ENCODE data around the gene RHBDD1. TPM values are rescaled to one million over a fixed set of nuclear protein-coding genes. Genes with fewer than 3 reads are reported as not detected.

The RHBDD1 gene
- polyA plus RNA-seq, 2 of the 4 experiments (the other 2 are of a cell fraction), result 8.3 to 46.9 TPM

GRCh38 chr2:226799976-226800940 is 35.6 kb upstream of the RHBDD1 start:
- POLR2A ChIA-PET, result interaction anchor here (0.7 to 1.3 kb wide), 10 partner anchors 10 to 1135 kb away, joined by 3 to 5 read pairs (median 4); partner anchors contain the start of gene RHBDD1
- Histone ChIP-seq H3K4me3 (peak overlapping the region; percentile 80), H3K27ac (peak overlapping the region; percentile 95 to 100), H3K9me3 (no peaks in the 10 kb centered on the region), H3K4me2 (peak overlapping the region; percentile 96), H3K4me1 (peaks cover 42% of the 10 kb centered on the region)
- peak; percentile 17 to 33 for ATAC-seq
- DNase-seq (ENCODE audit: low read depth in 1 of 2, low spot score in 1 of 2), result peak in 1 of 2 experiments; percentile 75
- CTCF ChIA-PET, result interaction anchor here (0.7 to 4.6 kb wide), 27 partner anchors 12 to 1134 kb away, joined by 3 to 26 read pairs (median 3); no protein-coding TSS in a partner anchor
- no peak for TF ChIP-seq PHF8 (IDR thresholded peaks at IDR 0.05; ENCODE audit: borderline replicate concordance, low read depth)
- TF ChIP-seq ESRRA (IDR thresholded peaks at IDR 0.05; ENCODE audit: borderline replicate concordance, low read length), result peak; percentile 84; the same call in 1 of the 2 replicates
- peak; percentile 61; the same call in 1 of the 2 replicates for TF ChIP-seq GATA3 (IDR thresholded peaks at IDR 0.05; ENCODE audit: borderline replicate concordance)
- peak; percentile 6 to 55; a peak in 2 of 5 replicates for TF ChIP-seq JUN (IDR thresholded peaks at IDR 0.05)
- no peak for TF ChIP-seq HOXB13 (CRISPR knock-in tag; IDR thresholded peaks at IDR 0.05; ENCODE audit: low read depth)
- TF ChIP-seq JUNB (IDR thresholded peaks at IDR 0.05), result 0 out of 2 replicates have a peak, but pooled peaks have one; percentile 15
- TF ChIP-seq, protein P1, sequence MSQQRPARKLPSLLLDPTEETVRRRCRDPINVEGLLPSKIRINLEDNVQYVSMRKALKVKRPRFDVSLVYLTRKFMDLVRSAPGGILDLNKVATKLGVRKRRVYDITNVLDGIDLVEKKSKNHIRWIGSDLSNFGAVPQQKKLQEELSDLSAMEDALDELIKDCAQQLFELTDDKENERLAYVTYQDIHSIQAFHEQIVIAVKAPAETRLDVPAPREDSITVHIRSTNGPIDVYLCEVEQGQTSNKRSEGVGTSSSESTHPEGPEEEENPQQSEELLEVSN (IDR thresholded peaks at IDR 0.05; ENCODE audit: borderline replicate concordance, low read depth), result no peak
- peak; percentile 1; the same call in 1 of the 3 replicates for TF ChIP-seq BCL3 (IDR thresholded peaks at IDR 0.05)
- 0 out of 2 replicates have a peak, but pooled peaks have one; percentile 10 for TF ChIP-seq MAX (IDR thresholded peaks at IDR 0.05)
- no peak for TF ChIP-seq SREBF2 (IDR thresholded peaks at IDR 0.05)
- 0 out of 2 replicates have a peak, but pooled peaks have one; percentile 36 for TF ChIP-seq HOXA7 (CRISPR knock-in tag; IDR thresholded peaks at IDR 0.05)
- 0% methylated on average over 16 of the region's 39 CpGs for WGBS (ENCODE audit: missing lambda C conversion rate)
- FAIRE-seq, result no peak

- WGBS (ENCODE audit: missing lambda C conversion rate), result 1% methylated on average over 29 of the region's 33 CpGs
- TF ChIP-seq RARB (CRISPR knock-in tag; IDR thresholded peaks at IDR 0.05) (no peak), MAZ (IDR thresholded peaks at IDR 0.05; ENCODE audit: borderline replicate concordance, low read depth, low read length) (no peak), POLR2A (IDR thresholded peaks at IDR 0.05; ENCODE audit: low read length) (peak; percentile 57), TFCP2L1 (CRISPR knock-in tag; IDR thresholded peaks at IDR 0.05) (no peak), KDM5A (IDR thresholded peaks at IDR 0.05) (no peak), CBX2 (IDR thresholded peaks at IDR 0.05; ENCODE audit: borderline replicate concordance, low read depth) (no peak), FOSL2 (IDR thresholded peaks at IDR 0.05) (no peak), FOSL2 (CRISPR knock-in tag; IDR thresholded peaks at IDR 0.05) (no peak), EHMT2 (IDR thresholded peaks at IDR 0.05; ENCODE audit: low read depth) (no peak), ZFP36 (IDR thresholded peaks at IDR 0.05; ENCODE audit: borderline replicate concordance, partially characterized antibody) (no peak), RFX5 (IDR thresholded peaks at IDR 0.05) (no peak), POLR2AphosphoS2 (conservative IDR thresholded peaks at IDR 0.05; ENCODE audit: low read length) (no peak), FOSB (CRISPR knock-in tag; IDR thresholded peaks at IDR 0.05) (no peak), PBX3 (IDR thresholded peaks at IDR 0.05) (peak; percentile 95), CBX8 (IDR thresholded peaks at IDR 0.05) (no peak), ZNF302 (CRISPR knock-in tag; IDR thresholded peaks at IDR 0.05) (no peak), EHF (CRISPR knock-in tag; IDR thresholded peaks at IDR 0.05) (no peak), SREBF2 (IDR thresholded peaks at IDR 0.05) (no peak), MAFK (IDR thresholded peaks at IDR 0.05; ENCODE audit: partially characterized antibody) (peak; percentile 56), NFE2L2 (conservative IDR thresholded peaks at IDR 0.05; ENCODE audit: low read length) (no peak), ZC3H11A (IDR thresholded peaks at IDR 0.05) (no peak), ESRRA (IDR thresholded peaks at IDR 0.05; ENCODE audit: borderline replicate concordance, low read length) (no peak), HOXB5 (CRISPR knock-in tag; IDR thresholded peaks at IDR 0.05) (no peak)
Measured at GRCh38 chr2:226800941-226801784, 34.7 kb upstream of the RHBDD1 start.

More at GRCh38 chr2:226800941-226801784, 34.7 kb upstream of the RHBDD1 start:
- Histone ChIP-seq H3K4me2 (peak overlapping the region; percentile 96), H3K4me1 (peaks cover 33% of the 10 kb centered on the region), H3K4me3 (peak overlapping the region; percentile 80), H3K9me3 (no peaks in the 10 kb centered on the region), H3K27ac (peak overlapping the region; percentile 95 to 100)
- POLR2A ChIA-PET, result interaction anchor here (0.8 to 1.0 kb wide), 3 partner anchors 11 to 1136 kb away, joined by 3 to 4 read pairs (median 4); partner anchors contain the start of gene RHBDD1
- peak; percentile 84 to 91 for DNase-seq (ENCODE audit: low read depth in 1 of 2, low spot score in 1 of 2)
- ATAC-seq, result peak; percentile 63 to 86
- peak; percentile 65 for FAIRE-seq
- CTCF ChIA-PET, result interaction anchor here (0.7 to 4.6 kb wide), 25 partner anchors 11 to 1135 kb away, joined by 3 to 28 read pairs (median 5); partner anchors contain the start of gene RHBDD1
